Mammary epithelial cell (primary cell): ENCODE results near the gene NPRL2.

ENCODE experiments used
- EZH2 ChIP-seq: IDR thresholded peaks from 2 replicates; pipeline ENCODE4 v1.6.1; 2012; ENCODE audit warnings: low read length, inconsistent platforms, borderline replicate concordance
- TF ChIP-seq, protein P1 (sequence below), 2 donors: IDR thresholded peaks in 1 of 2; conservative IDR thresholded peaks in 1 of 2; 2 replicates each; pipeline ENCODE4 v1.5.1; 2011 to 2012; ENCODE audit warnings: inconsistent platforms in 2 of 2, low read length in 2 of 2, mild to moderate bottlenecking in 2 of 2, control low read depth in 1 of 2, low read depth in 1 of 2; ENCODE audit not compliant: insufficient read depth in 1 of 2; ENCODE audit errors: extremely low read depth in 1 of 2

DNA sequence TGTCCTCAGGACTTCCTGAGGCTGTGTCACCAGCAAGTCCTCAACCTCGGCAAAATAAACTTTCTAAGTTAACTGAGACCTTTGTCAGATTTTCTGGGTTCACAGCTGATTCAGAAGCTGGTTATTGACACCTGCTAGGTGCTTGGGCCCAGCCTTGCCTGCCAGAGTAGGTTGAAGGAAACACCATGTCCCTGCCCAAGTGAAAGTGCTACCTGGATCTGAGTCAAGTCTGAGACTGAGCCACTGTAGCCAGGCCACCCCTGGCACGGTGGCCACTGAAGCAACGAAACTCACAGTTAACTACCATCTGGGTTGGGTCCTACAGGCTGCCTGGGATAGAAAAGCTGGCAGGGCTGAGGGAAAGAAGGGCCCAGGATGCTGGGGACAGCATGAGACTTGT lies 36.2 kb downstream of the NPRL2 start:
- TF ChIP-seq, protein P1, sequence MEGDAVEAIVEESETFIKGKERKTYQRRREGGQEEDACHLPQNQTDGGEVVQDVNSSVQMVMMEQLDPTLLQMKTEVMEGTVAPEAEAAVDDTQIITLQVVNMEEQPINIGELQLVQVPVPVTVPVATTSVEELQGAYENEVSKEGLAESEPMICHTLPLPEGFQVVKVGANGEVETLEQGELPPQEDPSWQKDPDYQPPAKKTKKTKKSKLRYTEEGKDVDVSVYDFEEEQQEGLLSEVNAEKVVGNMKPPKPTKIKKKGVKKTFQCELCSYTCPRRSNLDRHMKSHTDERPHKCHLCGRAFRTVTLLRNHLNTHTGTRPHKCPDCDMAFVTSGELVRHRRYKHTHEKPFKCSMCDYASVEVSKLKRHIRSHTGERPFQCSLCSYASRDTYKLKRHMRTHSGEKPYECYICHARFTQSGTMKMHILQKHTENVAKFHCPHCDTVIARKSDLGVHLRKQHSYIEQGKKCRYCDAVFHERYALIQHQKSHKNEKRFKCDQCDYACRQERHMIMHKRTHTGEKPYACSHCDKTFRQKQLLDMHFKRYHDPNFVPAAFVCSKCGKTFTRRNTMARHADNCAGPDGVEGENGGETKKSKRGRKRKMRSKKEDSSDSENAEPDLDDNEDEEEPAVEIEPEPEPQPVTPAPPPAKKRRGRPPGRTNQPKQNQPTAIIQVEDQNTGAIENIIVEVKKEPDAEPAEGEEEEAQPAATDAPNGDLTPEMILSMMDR (conservative IDR thresholded peaks at IDR 0.05 in 1 of 2, IDR thresholded peaks at IDR 0.05 in 1 of 2; ENCODE audit: extremely low read depth in 1 of 2, insufficient read depth in 1 of 2, low read depth in 1 of 2, low read length in 2 of 2), result no peak
- TF ChIP-seq EZH2, result no peak
